Measurements from ENCODE around the gene DYNLT2. TPM values are rescaled to one million over a fixed set of nuclear protein-coding genes. Genes with fewer than 3 reads are reported as not detected.

The DYNLT2 gene
- total and polyA plus RNA-seq, 2 of the 13 experiments (the other 11 are each of a cell fraction or from before 2014, with no cell fraction given) = 2.1 to 4.3 TPM

DNA sequence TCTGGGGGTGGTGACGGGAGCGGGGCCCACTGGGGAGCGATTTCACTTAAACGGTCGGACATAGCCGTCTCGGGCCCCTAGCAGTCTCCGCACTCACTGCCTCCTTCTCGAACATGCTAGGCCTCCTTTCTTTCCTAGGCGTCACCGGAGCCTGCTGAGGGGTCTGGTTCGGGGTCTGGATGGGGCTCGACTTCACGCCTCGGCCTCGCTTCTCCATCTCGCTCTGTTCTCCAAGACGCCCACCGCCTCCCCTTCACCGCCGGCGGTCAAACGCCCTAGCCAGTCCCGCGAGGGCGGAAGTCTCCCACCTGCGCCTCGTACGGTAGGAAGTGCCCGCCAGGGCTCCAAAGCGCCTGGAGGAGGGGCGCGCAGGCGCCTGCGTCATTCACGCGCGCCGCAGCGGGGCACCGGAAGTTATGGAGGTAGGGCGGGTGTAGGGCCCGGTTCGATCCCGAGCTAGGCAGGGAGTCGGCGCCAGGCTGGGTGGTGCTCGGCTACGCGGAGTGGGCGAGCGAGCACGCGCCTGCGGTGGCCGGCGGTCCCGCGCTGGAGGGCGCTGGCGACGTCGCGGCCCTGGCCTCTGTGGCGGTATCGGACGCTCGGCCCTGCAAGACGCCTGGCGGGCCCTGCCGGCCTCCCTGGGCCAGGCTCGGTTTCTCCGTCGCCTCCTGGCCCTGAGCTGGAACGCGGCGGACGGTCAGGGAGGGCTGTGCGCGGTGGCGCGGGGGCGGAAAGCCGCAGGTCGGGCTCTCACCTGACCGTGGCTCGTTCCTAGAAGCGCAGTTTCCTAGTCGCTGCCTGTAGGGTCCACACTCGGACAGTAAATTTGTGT lies at the start of gene DYNLT2, which contains the start of gene ERMARD (continued):
- TF ChIP-seq, protein P1, sequence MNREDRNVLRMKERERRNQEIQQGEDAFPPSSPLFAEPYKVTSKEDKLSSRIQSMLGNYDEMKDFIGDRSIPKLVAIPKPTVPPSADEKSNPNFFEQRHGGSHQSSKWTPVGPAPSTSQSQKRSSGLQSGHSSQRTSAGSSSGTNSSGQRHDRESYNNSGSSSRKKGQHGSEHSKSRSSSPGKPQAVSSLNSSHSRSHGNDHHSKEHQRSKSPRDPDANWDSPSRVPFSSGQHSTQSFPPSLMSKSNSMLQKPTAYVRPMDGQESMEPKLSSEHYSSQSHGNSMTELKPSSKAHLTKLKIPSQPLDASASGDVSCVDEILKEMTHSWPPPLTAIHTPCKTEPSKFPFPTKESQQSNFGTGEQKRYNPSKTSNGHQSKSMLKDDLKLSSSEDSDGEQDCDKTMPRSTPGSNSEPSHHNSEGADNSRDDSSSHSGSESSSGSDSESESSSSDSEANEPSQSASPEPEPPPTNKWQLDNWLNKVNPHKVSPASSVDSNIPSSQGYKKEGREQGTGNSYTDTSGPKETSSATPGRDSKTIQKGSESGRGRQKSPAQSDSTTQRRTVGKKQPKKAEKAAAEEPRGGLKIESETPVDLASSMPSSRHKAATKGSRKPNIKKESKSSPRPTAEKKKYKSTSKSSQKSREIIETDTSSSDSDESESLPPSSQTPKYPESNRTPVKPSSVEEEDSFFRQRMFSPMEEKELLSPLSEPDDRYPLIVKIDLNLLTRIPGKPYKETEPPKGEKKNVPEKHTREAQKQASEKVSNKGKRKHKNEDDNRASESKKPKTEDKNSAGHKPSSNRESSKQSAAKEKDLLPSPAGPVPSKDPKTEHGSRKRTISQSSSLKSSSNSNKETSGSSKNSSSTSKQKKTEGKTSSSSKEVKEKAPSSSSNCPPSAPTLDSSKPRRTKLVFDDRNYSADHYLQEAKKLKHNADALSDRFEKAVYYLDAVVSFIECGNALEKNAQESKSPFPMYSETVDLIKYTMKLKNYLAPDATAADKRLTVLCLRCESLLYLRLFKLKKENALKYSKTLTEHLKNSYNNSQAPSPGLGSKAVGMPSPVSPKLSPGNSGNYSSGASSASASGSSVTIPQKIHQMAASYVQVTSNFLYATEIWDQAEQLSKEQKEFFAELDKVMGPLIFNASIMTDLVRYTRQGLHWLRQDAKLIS (CRISPR knock-in tag; IDR thresholded peaks at IDR 0.05) = no peak
- TF ChIP-seq CHCHD3 (CRISPR knock-in tag; IDR thresholded peaks at IDR 0.05) (peak; percentile 99), HNRNPK (IDR thresholded peaks at IDR 0.05; ENCODE audit: low read depth, low read length, poor library complexity, severe bottlenecking) (peak; percentile 86), SUZ12 (IDR thresholded peaks at IDR 0.05; ENCODE audit: low read depth, low read length) (no peak), PAWR (CRISPR knock-in tag; IDR thresholded peaks at IDR 0.05; ENCODE audit: borderline replicate concordance) (no peak), ZBTB21 (CRISPR knock-in tag; IDR thresholded peaks at IDR 0.05) (no peak), RELA (CRISPR knock-in tag; IDR thresholded peaks at IDR 0.05) (0 out of 2 replicates have a peak, but pooled peaks have one; percentile 34), ZMYM3 (CRISPR knock-in tag; IDR thresholded peaks at IDR 0.05) (no peak), ZFY (CRISPR knock-in tag; IDR thresholded peaks at IDR 0.05) (peak; percentile 100), TP53 (CRISPR knock-in tag; conservative IDR thresholded peaks at IDR 0.05) (peak; percentile 47; the same call in 1 of the 2 replicates), ZNF614 (CRISPR knock-in tag; IDR thresholded peaks at IDR 0.05; ENCODE audit: borderline replicate concordance) (peak; percentile 92; the same call in 1 of the 2 replicates), TCF7 (IDR thresholded peaks at IDR 0.05; ENCODE audit: low read depth) (no peak), IRF2 (CRISPR knock-in tag; IDR thresholded peaks at IDR 0.05) (peak; percentile 97), ZNF253 (CRISPR knock-in tag; IDR thresholded peaks at IDR 0.05; ENCODE audit: borderline replicate concordance) (peak; percentile 92; the same call in 1 of the 2 replicates), CCDC6 (CRISPR knock-in tag; IDR thresholded peaks at IDR 0.05) (peak; percentile 93), CCAR2 (optimal IDR thresholded peaks at IDR 0.05; ENCODE audit: low read depth, low read length) (no peak)
- TF ChIP-seq, protein P2, sequence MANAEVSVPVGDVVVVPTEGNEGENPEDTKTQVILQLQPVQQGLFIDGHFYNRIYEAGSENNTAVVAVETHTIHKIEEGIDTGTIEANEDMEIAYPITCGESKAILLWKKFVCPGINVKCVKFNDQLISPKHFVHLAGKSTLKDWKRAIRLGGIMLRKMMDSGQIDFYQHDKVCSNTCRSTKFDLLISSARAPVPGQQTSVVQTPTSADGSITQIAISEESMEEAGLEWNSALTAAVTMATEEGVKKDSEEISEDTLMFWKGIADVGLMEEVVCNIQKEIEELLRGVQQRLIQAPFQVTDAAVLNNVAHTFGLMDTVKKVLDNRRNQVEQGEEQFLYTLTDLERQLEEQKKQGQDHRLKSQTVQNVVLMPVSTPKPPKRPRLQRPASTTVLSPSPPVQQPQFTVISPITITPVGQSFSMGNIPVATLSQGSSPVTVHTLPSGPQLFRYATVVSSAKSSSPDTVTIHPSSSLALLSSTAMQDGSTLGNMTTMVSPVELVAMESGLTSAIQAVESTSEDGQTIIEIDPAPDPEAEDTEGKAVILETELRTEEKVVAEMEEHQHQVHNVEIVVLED (CRISPR knock-in tag; IDR thresholded peaks at IDR 0.05; ENCODE audit: borderline replicate concordance) = peak; percentile 96
- TF ChIP-seq, protein P3, sequence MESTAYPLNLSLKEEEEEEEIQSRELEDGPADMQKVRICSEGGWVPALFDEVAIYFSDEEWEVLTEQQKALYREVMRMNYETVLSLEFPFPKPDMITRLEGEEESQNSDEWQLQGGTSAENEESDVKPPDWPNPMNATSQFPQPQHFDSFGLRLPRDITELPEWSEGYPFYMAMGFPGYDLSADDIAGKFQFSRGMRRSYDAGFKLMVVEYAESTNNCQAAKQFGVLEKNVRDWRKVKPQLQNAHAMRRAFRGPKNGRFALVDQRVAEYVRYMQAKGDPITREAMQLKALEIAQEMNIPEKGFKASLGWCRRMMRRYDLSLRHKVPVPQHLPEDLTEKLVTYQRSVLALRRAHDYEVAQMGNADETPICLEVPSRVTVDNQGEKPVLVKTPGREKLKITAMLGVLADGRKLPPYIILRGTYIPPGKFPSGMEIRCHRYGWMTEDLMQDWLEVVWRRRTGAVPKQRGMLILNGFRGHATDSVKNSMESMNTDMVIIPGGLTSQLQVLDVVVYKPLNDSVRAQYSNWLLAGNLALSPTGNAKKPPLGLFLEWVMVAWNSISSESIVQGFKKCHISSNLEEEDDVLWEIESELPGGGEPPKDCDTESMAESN (CRISPR knock-in tag; conservative IDR thresholded peaks at IDR 0.05) = peak; percentile 99
- TF ChIP-seq, protein P4, sequence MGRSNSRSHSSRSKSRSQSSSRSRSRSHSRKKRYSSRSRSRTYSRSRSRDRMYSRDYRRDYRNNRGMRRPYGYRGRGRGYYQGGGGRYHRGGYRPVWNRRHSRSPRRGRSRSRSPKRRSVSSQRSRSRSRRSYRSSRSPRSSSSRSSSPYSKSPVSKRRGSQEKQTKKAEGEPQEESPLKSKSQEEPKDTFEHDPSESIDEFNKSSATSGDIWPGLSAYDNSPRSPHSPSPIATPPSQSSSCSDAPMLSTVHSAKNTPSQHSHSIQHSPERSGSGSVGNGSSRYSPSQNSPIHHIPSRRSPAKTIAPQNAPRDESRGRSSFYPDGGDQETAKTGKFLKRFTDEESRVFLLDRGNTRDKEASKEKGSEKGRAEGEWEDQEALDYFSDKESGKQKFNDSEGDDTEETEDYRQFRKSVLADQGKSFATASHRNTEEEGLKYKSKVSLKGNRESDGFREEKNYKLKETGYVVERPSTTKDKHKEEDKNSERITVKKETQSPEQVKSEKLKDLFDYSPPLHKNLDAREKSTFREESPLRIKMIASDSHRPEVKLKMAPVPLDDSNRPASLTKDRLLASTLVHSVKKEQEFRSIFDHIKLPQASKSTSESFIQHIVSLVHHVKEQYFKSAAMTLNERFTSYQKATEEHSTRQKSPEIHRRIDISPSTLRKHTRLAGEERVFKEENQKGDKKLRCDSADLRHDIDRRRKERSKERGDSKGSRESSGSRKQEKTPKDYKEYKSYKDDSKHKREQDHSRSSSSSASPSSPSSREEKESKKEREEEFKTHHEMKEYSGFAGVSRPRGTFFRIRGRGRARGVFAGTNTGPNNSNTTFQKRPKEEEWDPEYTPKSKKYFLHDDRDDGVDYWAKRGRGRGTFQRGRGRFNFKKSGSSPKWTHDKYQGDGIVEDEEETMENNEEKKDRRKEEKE (IDR thresholded peaks at IDR 0.05) = no peak

All from HepG2 (cell line).